ENCODE data around the gene CACNB2.
"Not testable (repeated sequence)": the region's sequence is repeated elsewhere in the genome, so short reads cannot be mapped to it uniquely, and the experiment has no call there.

The CACNB2 gene

DNA sequence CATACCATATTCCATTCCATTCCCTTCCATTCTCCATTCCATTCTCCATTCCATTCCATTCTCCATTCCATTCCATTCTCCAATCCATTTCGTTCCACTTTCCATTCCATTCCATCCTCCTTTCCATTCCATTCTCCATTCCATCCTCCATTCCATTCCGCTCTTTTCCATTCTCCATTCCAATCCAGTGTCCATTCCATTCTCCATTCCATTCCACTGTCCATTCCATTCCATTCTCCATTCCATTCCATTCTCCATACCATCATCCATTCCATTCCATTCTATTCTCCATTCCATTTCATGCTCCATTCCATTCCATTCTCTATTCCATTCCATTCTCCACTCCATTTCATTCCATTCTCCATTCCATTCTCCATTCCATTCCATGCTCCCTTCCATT, 430.2 kb downstream of the CACNB2 start:
- DNase-seq (ENCODE audit: low read depth) = not testable (repeated sequence)

DNA sequence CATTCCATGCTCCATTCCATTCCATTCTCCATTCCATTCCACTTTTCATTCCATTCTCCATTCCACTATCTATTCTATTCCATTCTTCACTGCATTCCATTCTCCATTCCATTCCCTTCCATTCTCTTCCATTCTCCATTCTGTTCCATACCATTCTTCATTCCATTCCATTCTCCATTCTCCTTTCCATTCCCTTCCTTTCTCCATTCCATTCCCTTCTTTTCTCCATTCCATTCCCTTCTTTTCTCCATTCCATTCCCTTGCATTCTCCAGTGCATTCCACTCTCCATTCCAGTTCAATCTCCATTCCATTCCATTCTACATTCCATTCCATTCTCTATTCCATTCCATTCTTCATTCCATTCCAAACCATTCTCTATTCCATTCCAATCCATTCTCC, 430.9 kb downstream of the CACNB2 start:
- DNase-seq (ENCODE audit: low read depth) = no peak

- DNase-seq (ENCODE audit: low read depth) = no peak
Observed at GRCh38 chr10:18571780-18572179, 431.6 kb downstream of the CACNB2 start.

DNA sequence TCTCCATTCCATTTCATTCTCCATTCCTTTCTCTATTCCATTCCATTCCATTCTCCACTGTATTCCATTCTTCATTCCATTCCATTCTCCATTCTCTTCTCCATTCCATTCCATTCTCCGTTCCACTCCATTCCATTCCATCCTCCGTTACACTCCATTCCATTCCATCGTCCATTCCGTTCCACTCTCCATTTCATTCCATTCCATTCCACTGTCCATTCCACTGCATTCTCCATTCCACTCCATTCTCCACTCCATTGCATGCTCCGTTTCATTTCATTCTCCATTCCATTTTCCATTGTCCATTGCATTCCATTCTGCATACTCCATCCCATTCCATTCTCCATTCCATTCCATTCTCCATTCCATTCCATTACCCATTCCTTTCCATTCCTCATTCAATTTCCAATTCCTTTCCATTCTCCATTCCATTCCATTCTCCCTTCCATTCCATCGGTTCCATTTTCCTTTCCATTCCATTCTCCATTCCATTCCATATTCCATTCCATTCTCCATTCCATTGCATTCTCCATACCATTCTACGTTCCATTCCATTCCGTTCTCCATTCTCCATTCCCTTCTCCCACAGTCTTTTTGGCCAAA, 432.8 kb downstream of the CACNB2 start:
- DNase-seq (ENCODE audit: low read depth) = no peak

DNA sequence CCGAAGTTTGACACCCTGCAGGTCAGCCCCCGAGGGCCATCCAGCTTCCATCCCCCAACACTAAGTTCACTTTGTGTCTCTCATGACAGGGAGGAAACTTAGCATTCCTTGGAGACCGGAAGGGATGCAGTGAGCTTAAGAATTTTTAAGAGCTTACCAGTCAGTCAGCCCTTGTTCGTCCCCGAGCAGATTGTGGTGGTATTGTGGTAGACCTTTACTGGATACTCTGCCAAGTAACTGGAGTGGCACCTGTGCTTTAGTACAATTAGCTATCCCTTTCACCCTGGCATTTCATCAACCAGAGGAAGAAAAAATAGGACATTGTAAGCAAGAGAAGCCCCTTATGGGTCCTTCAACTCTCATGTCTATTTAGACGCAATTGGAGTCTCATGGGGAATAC, 436.4 kb downstream of the CACNB2 start:
- no peak for DNase-seq (ENCODE audit: low read depth)

- DNase-seq (ENCODE audit: low read depth) = no peak
Observed at GRCh38 chr10:18577823-18578685, 437.8 kb downstream of the CACNB2 start.

DNA sequence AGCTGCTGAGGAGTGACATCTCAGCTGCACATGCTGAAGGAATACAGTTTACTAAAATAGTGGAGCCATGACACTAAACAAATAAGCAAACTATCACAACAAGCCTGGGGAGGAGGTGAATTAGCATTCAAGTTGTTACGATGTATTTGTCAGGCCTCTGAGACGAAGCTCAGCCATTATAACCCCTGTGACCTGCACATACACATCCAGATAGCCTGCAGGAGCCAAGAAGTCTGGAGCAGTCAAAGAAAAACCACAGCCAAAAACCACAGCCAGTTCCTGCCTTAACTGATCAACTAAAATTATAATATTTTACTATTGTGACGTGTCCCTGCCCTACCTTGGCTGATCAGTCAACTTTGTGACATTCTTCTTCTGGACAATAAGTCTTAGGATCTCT, 442.6 kb downstream of the CACNB2 start:
- DNase-seq (ENCODE audit: low read depth) = no peak

GRCh38 chr10:18583575-18584270, 443.5 kb downstream of the CACNB2 start:
- no peak for DNase-seq (ENCODE audit: low read depth)

GRCh38 chr10:18586637-18587036, 446.4 kb downstream of the CACNB2 start:
- not testable (repeated sequence) for DNase-seq (ENCODE audit: low read depth)

- not testable (repeated sequence) for DNase-seq (ENCODE audit: low read depth)
Observed at GRCh38 chr10:18591141-18591540, 450.9 kb downstream of the CACNB2 start.

All from fibroblast of gingiva (primary cell).